GM19023 (cell line): ENCODE measurements around the gene NCK2.

Source experiments
- ATAC-seq: cut with Tn5 transposase; IDR thresholded peaks from one replicate; pipeline ENCODE4 v1.9.1; 2021; ENCODE audit warnings: mild to moderate bottlenecking, moderate library complexity; ENCODE audit not compliant: unreplicated experiment

Gene NCK2

DNA sequence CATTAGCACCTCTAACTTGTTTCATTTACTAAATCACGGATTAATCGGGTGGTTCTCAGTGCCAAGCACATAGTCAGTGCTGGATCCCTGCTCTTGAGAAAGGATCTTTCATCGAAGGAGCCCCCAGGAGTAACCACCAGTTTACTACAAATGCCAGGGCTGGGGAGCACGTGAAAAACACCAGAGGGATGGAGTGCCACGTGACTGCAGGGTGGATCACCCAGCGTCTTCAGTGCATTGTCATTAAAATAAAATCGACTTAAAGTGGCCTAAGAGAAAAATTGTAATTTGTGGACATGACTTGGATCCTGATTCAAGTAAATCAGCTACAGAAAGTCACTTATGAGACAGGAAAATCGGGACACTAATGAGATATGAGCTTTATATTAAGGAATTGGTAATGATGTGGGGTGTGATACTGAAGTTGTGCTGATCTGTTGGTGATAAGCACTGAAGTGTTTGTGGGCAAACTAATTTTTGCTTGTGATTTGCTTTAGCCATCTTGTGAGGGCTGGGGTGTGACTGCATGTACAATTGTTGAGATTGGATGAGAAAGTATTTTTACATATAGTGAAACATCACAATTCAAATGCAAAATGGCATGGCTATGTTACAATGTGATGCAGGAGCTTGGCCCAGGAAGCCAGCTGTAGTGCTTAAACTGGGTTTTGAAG, 63.8 kb downstream of the NCK2 start:
- ATAC-seq, result no peak

- ATAC-seq, result peak; percentile 47
Measured at GRCh38 chr2:105809097-105809473, 64.4 kb downstream of the NCK2 start.

GRCh38 chr2:105809723-105810122, 65.0 kb downstream of the NCK2 start:
- ATAC-seq, result no peak

- peak; percentile 81 for ATAC-seq
Measured at GRCh38 chr2:105812180-105813044, 67.7 kb downstream of the NCK2 start.

DNA sequence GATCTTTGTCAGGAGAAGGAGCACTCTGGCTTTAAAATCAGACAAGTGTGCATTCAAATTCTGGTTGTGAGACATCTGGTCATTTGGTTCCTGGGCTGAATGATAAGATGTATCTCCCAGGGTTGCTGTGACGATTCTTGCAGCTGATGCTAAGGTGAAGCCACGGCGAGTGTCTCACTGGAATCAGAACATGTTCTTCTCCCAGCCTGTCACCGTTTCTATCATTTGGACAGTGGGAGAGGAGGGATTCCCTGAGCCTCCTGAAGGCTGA, 68.3 kb downstream of the NCK2 start:
- no peak for ATAC-seq

GRCh38 chr2:105813405-105813804, 68.7 kb downstream of the NCK2 start:
- ATAC-seq, result no peak

DNA sequence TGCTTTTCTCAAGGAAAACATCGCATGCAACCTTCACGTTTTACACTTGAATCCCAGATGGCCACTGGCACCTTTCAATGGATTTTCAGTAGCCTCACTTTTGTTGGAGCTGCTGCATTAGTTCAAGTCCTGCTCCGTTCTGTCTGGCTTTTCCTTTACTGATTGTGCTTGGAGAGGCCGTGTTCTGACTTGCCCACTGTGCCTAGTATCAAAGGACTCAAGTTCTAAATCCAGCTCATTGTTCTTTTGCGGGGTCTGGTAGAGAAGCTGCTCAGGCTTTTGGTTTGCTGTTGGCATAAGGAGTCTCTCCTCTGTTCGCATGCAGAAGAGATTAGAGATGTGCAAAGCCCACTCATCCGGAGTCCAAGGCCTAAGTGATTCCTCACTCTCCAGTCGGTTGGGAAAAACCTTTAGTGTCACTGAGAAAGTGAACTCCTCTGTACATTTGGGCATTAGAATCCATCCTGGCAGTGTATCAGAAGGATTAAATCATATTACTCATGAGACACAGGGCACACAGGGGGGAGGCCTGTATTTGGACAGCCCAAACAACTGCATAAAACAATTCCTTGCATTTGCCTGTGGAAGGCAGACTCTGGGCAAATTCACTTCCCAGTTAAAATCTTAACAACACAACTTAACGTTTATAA, 69.7 kb downstream of the NCK2 start:
- no peak for ATAC-seq

DNA sequence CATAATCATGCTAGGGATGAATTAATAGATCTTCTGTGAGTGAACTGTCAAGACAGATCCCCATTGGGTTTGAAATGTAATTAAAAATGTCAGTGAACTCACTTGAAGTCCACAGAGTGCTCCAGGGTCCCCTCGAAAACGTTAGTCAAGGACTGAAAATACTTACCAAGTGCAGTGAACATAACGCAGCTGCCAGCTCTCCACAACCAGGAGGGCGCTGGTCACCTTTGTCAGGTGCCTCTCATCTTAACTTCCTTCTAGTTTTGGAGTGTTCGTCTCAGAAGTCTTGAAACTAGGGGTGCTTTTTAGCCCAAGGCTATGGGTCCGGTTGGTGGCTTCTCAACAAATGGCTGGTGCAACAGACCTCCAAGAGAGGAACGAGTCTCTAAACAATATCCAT, 70.7 kb downstream of the NCK2 start:
- no peak for ATAC-seq

GRCh38 chr2:105820151-105820550, 75.4 kb downstream of the NCK2 start:
- no peak for ATAC-seq

- no peak for ATAC-seq
Measured at GRCh38 chr2:105820691-105821090, 76.0 kb downstream of the NCK2 start.

GRCh38 chr2:105821428-105822125, 76.9 kb downstream of the NCK2 start:
- ATAC-seq, result no peak

GRCh38 chr2:105822186-105822585, 77.5 kb downstream of the NCK2 start:
- peak; percentile 95 for ATAC-seq

DNA sequence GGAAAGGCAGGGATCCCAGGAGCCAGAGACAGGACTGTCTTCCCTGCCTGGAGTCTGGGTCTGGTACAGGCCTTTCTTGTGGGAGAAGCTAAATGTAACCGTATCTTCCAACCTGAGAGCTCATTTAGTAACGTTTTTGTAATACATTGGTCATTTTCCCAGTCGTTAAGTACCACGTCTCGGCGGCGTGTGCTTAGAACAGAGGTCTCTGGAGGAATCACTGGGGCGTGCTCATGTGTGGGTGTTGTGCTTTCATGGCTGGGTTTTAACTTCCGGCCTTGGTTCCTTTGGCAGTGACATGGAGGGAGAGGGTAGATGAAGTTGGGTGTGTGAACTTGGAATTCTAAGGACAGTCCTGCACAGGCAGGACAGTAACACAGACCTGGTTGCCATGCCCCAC, 79.7 kb downstream of the NCK2 start:
- no peak for ATAC-seq

GRCh38 chr2:105827351-105828096, 82.8 kb downstream of the NCK2 start:
- ATAC-seq, result no peak

DNA sequence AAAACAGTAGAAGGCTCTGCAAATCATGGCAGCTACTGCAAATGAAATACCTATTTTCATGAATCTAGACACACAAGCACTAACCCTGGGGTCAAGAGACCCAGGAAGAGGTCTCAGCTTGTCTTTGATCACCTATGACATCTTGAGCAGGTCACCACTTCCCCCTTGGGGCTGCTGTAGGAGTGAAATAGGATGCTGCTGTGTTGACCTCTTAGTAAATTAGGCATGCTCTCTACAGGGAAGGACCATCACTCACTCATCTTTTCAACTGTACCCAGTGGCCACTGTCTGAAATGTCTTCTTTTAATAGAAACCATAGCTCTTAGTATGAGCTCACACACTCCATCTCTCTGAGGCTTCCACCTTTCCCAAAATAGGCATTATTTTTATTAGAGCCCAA, 83.8 kb downstream of the NCK2 start:
- ATAC-seq, result no peak

DNA sequence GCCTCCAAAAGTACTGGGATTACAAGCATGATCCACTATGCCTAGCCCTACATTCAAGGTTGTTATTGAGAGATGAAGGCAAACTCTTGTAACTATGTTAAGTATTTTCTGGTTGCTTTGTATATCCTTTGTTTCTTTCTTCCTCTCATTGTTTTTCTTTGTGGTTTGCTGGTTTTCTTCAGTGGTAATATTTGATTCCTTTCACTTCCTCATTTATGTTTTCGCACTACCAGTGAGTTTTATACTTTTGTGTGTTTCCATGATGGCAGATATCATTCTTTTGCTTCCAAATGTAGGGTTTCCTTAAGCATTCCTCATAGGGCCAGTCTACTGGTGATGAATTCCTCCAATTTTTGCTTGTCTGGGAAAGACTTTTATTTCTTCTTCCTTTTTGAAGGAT, 90.2 kb downstream of the NCK2 start:
- no peak for ATAC-seq

DNA sequence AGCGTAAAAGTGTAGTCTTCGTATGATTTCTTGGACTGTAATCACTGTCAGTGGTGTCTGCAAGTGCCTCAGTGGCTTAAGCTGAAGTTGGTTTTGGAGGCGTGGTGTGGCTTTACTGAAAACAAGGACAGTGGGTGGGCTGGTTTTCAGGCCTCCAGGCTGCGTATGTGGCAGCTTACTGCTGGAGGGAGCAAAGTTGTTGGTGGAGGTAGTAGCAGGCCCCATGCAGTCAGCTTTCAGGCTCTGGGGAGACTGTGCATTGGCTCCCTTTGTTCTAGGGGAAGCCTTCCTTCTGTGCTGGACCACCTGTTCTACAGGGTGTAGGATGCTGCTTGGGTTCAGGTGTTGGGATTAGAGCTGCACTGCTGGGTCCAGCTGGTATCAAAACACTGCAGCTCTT, 91.6 kb downstream of the NCK2 start:
- no peak for ATAC-seq

DNA sequence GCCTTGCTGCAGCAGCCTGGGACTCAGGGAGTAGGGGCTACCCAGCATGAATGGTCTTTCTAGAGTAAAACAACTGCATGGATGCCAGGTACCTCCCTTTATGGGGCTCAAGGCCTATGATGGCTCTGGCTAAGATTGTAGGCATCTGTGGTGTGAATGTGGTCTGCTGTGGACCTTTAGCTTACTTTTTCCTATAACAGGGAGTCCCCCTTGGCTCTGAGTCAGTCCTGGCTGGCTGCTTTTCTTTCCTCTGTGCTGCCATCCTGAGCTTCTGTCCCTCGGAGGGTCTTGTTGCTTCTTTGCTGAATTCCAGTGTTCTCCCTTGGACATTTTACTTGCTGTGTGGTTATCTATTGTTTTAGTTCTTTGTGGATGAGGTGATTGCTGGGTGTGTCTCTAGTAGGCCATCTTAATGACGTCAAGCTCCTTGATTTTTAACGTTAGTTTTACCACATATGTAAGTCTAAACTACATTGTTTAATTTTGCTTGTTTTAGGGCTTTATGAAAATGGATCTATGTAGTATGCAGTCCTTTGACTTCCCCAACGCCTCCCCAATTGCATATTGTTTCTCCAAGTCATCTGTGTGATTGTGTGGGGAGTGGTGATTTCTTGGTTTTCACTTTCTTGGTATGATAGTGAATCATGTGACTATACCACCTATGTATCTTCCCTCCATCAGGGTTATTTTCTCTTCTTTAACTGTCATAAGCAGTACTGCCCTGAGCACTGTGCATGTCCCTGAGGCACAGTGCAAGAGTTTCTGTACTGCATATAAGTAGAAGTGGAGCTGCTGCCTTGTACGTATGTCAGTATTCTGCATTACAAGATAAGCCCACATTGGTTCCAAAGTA, 92.4 kb downstream of the NCK2 start:
- ATAC-seq, result peak; percentile 46

DNA sequence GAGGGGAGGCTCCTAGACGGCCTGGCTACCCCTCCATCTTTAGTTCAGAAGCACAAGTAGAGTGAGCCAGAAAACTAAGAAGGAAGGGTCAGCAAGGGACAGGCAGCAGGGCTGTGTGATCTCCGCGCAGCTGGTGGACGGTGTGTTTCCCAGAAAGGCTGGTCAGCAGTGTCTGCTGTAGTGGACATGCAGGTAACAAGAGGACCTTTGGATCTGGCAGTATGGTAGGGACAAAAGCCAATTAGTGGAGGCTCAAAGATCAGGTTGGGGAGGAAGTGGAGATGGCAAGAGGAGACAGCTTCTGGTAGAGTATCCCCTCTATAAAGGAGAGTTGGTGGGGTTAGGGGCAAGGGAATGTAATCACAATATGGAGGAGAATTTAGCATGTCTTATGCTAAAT, 95.1 kb downstream of the NCK2 start:
- ATAC-seq, result no peak

DNA sequence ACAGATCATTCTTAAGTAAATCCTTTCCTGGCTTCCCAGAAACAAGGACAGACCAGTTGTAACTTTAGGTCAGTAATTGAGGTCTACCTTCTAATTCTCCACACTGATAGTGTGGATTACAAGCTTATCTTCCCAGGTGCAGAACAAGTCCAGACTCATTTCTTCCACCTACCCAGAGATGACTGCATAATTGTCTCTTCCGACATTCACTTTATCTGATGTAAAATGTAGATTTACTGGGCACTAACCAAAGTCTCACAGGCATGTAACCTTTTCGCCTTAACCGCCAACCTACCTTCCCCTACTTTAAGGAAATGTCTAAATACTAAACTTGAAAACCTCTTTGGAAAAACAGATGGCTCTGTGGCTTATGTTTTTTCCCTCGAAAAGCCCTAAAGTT, 96.2 kb downstream of the NCK2 start:
- ATAC-seq, result no peak
